Frontal cortex (tissue), 4 donors: ENCODE data around the gene NRXN3. TPM values are rescaled to one million over a fixed set of nuclear protein-coding genes. Genes with fewer than 3 reads are reported as not detected.

Experiments
- DNase-seq, 2 donors: peaks; one replicate each; pipeline ENCODE4 v3.0.0; 2012; ENCODE audit warnings: low spot score in 2 of 2
- FAIRE-seq: peaks from 2 replicates; lab custom pipeline; 2012; peaks lifted over from hg19 to GRCh38; lab: Jason Lieb, UNC
- total RNA-seq: library from RNA; depleted of rRNA; stranded (reverse); fragments of >200 nt; gene quantifications from one replicate; pipeline ENCODE4 v1.2.3, GENCODE V29; 2014
- donor health status: control.
- donor health status: control.
- donor health status: control.

NRXN3 gene
- total RNA-seq, 1 donor from 2014 or later: 44.8 TPM

- FAIRE-seq: no peak
- DNase-seq: no peak
Observed at GRCh38 chr14:79496701-79497100, 1326.5 kb downstream of the NRXN3 start.

- FAIRE-seq (no peak), DNase-seq (no peak)
Observed at GRCh38 chr14:79500489-79500888, 1330.3 kb downstream of the NRXN3 start.

- DNase-seq: no peak
- FAIRE-seq: no peak
Observed at GRCh38 chr14:79502136-79502750, 1332.1 kb downstream of the NRXN3 start.

GRCh38 chr14:79502751-79503148 is 1332.6 kb downstream of the NRXN3 start:
- no peak for DNase-seq
- no peak for FAIRE-seq

GRCh38 chr14:79510659-79511058 is 1340.5 kb downstream of the NRXN3 start:
- no peak for FAIRE-seq
- DNase-seq: no peak

- FAIRE-seq (no peak), DNase-seq (no peak)
Observed at GRCh38 chr14:79511146-79511545, 1341.0 kb downstream of the NRXN3 start.

- FAIRE-seq: no peak
- DNase-seq: no peak
Observed at GRCh38 chr14:79513446-79513845, 1343.3 kb downstream of the NRXN3 start.

GRCh38 chr14:79514700-79515099 is 1344.5 kb downstream of the NRXN3 start:
- DNase-seq: no peak
- FAIRE-seq: no peak

GRCh38 chr14:79515158-79515557 is 1345.0 kb downstream of the NRXN3 start:
- DNase-seq (no peak), FAIRE-seq (no peak)

GRCh38 chr14:79516009-79516408 is 1345.8 kb downstream of the NRXN3 start:
- no peak for DNase-seq
- FAIRE-seq: no peak

- FAIRE-seq (no peak), DNase-seq (no peak)
Observed at GRCh38 chr14:79525416-79525815, 1355.2 kb downstream of the NRXN3 start.

GRCh38 chr14:79528828-79529416 is 1358.7 kb downstream of the NRXN3 start:
- FAIRE-seq (no peak), DNase-seq (no peak)

- no peak for FAIRE-seq
Observed at GRCh38 chr14:79530555-79530954, 1360.4 kb downstream of the NRXN3 start.

GRCh38 chr14:79534703-79535353 is 1364.7 kb downstream of the NRXN3 start:
- no peak for DNase-seq
- no peak for FAIRE-seq

More at GRCh38 chr14:79530555-79530954, 1360.4 kb downstream of the NRXN3 start:
- DNase-seq: no peak

GRCh38 chr14:79540394-79540793 is 1370.2 kb downstream of the NRXN3 start:
- no peak for DNase-seq
- no peak for FAIRE-seq

GRCh38 chr14:79542121-79542520 is 1371.9 kb downstream of the NRXN3 start:
- no peak for DNase-seq
- FAIRE-seq: no peak

- FAIRE-seq (no peak), DNase-seq (no peak)
Observed at GRCh38 chr14:79543348-79543747, 1373.2 kb downstream of the NRXN3 start.

GRCh38 chr14:79543967-79544697 is 1374.0 kb downstream of the NRXN3 start:
- no peak for FAIRE-seq
- DNase-seq: no peak

- no peak for DNase-seq
Observed at GRCh38 chr14:79544698-79545070, 1374.5 kb downstream of the NRXN3 start.

GRCh38 chr14:79548836-79549235 is 1378.7 kb downstream of the NRXN3 start:
- DNase-seq (no peak), FAIRE-seq (no peak)

More at GRCh38 chr14:79544698-79545070, 1374.5 kb downstream of the NRXN3 start:
- no peak for FAIRE-seq

GRCh38 chr14:79549515-79549914 is 1379.3 kb downstream of the NRXN3 start:
- FAIRE-seq: no peak
- no peak for DNase-seq
